PC-3 (cell line): ENCODE results near the gene LRBA. TPM values are rescaled to one million over a fixed set of nuclear protein-coding genes. Genes with fewer than 3 reads are reported as not detected.

Experiments
- ATAC-seq: fragments of 200-7000 bp; cut with Tn5 transposase; 2 replicates; pipeline ENCODE4 v1.9.1; 2020; ENCODE audit warnings: mild to moderate bottlenecking, moderate library complexity
- BruUV-seq: library from RNA; stranded (reverse); fragments of 400-500 nt; replicated peaks from 2 replicates; lab custom pipeline; 2021; lab: Mats Ljungman, UMichigan
- CTCF ChIA-PET: fragments of 300-600 bp; sonication (Branson Sonifier 250); formaldehyde crosslinking; loops from one replicate; lab custom pipeline; 2022; ENCODE audit warnings: antibody characterized with exemption; lab: Charles Lee
- POLR2A ChIA-PET: fragments of 300-600 bp; sonication (Branson Sonifier 250); formaldehyde crosslinking; loops from one replicate; lab custom pipeline; 2022; ENCODE audit warnings: antibody characterized with exemption; ENCODE audit not compliant: unreplicated experiment; lab: Charles Lee
- DNase-seq: peaks from one replicate; pipeline ENCODE4 v3.0.0-alpha.2; 2015
- H2AFZ ChIP-seq: fragments of 300-600 bp; sonication (generic); 2 replicates; pipeline ENCODE4 v1.6.0; 2016; ENCODE audit warnings: antibody characterized with exemption, low read length
- H3F3A ChIP-seq: fragments of 300-600 bp; sonication (generic); one replicate; pipeline ENCODE4 v1.6.0; 2017; ENCODE audit warnings: antibody characterized with exemption, low read length, control low read depth, mild to moderate bottlenecking; ENCODE audit not compliant: unreplicated experiment
- H3K27ac ChIP-seq: fragments of 300-600 bp; sonication (generic); 2 replicates; pipeline ENCODE4 v1.5.1; 2016; ENCODE audit warnings: mild to moderate bottlenecking, low read length
- H3K27me3 ChIP-seq: fragments of 300-600 bp; sonication (generic); 2 replicates; pipeline ENCODE4 v1.6.1; 2016; ENCODE audit warnings: low read length, mixed read lengths
- H3K36me3 ChIP-seq: fragments of 300-600 bp; sonication (generic); 2 replicates; pipeline ENCODE4 v1.6.1; 2016; ENCODE audit warnings: low read depth, mixed run types, low read length, mixed read lengths
- H3K4me1 ChIP-seq: fragments of 300-600 bp; sonication (generic); 2 replicates; pipeline ENCODE4 v1.5.1; 2016; ENCODE audit warnings: low read length; ENCODE audit not compliant: insufficient read depth
- H3K4me2 ChIP-seq: fragments of 300-600 bp; sonication (generic); 2 replicates; pipeline ENCODE4 v1.6.0; 2016; ENCODE audit warnings: low read length
- H3K4me3 ChIP-seq: fragments of 300-600 bp; sonication (generic); 2 replicates; pipeline ENCODE4 v1.5.1; 2016; ENCODE audit warnings: mild to moderate bottlenecking, low read length, mixed read lengths
- H3K79me2 ChIP-seq: fragments of 300-600 bp; sonication (generic); 2 replicates; pipeline ENCODE4 v1.6.1; 2017; ENCODE audit warnings: low read length, mixed read lengths
- H3K9ac ChIP-seq: fragments of 300-600 bp; sonication (generic); 2 replicates; pipeline ENCODE4 v1.6.0; 2016; ENCODE audit warnings: mild to moderate bottlenecking, low read length
- H3K9me2 ChIP-seq: fragments of 300-600 bp; sonication (generic); replicated peaks from 2 replicates; pipeline ENCODE4 v1.6.1; 2016; ENCODE audit warnings: mixed run types, low read length, mixed read lengths
- H3K9me3 ChIP-seq: fragments of 300-600 bp; sonication (generic); 2 replicates; pipeline ENCODE4 v1.6.1; 2016; ENCODE audit warnings: low read length, mixed read lengths
- H4K20me1 ChIP-seq: fragments of 300-600 bp; sonication (generic); 2 replicates; pipeline ENCODE4 v1.6.1; 2016; ENCODE audit warnings: low read length, mixed read lengths
- EZH2 ChIP-seq: fragments of 300-600 bp; sonication (generic); IDR thresholded peaks from one replicate; pipeline ENCODE4 v1.6.1; 2017; ENCODE audit warnings: antibody characterized with exemption, mild to moderate bottlenecking, low read length; ENCODE audit not compliant: unreplicated experiment
- EZH2phosphoT487 ChIP-seq: fragments of 300-600 bp; sonication (generic); IDR thresholded peaks from 2 replicates; pipeline ENCODE4 v1.6.1; 2018; ENCODE audit warnings: mild to moderate bottlenecking, antibody characterized with exemption, low read length, borderline replicate concordance
- intact Hi-C: fragments of 100-400 bp; cut with micrococcal nuclease; formaldehyde crosslinking; loops from 2 replicates; pipeline ENCODE4 v1.9.0; 2023
- total RNA-seq: library from RNA; depleted of rRNA; stranded (reverse); fragments of >200 nt; gene quantifications from 2 replicates; pipeline ENCODE4 v1.2.3, GENCODE V29; 2014
- TF ChIP-seq, protein P1 (sequence below): fragments of 300-600 bp; sonication (generic); conservative IDR thresholded peaks from 2 replicates; pipeline ENCODE4 v1.5.1; 2017; ENCODE audit warnings: antibody characterized with exemption, low read depth, mild to moderate bottlenecking, low read length

The LRBA gene
- total RNA-seq, 1 experiment from 2014 or later: 40.8 TPM

DNA sequence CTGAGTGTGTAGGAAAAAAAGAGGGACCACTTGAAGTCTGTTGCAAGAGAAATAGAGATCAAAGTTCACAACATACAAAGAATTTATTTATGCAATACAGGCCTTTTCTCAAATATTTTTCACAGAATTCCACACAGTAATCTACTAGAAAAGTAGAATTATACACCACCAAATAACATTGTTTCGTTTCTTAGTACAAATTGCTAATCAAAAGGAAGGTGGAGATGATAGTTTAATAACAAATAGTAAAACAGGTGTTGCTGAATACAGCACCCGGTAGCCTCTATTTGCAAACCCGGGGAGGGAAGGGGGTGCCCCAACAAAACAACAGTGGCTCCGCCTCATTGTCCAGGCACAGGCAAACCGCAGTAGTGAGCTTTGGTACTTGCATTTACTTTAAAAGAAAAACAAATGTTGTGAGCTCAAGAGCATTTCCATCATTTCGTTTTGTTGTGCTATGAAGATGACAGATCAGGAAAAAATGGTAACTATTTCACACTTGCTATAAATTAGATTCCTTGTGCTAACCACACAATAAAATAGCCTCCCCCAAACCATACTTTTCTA, 750.4 kb downstream of the LRBA start:
- CTCF ChIA-PET: no interaction called here
- no peaks in the 10 kb centered on the region for H3K9me2 ChIP-seq
- H3K27ac ChIP-seq: no peak overlapping the region
- BruUV-seq: TSS peak; percentile 44
- H3K4me3 ChIP-seq: no peak overlapping the region
- no peaks in the 10 kb centered on the region for H3F3A ChIP-seq
- no peaks in the 10 kb centered on the region for H3K9me3 ChIP-seq
- POLR2A ChIA-PET: no interaction called here
- no peak overlapping the region for H2AFZ ChIP-seq
- no peak overlapping the region for H3K4me2 ChIP-seq
- DNase-seq: no peak
- intact Hi-C loops: no loop called here
- H3K4me1 ChIP-seq: peaks cover 7% of the 10 kb centered on the region
- TF ChIP-seq, protein P1, sequence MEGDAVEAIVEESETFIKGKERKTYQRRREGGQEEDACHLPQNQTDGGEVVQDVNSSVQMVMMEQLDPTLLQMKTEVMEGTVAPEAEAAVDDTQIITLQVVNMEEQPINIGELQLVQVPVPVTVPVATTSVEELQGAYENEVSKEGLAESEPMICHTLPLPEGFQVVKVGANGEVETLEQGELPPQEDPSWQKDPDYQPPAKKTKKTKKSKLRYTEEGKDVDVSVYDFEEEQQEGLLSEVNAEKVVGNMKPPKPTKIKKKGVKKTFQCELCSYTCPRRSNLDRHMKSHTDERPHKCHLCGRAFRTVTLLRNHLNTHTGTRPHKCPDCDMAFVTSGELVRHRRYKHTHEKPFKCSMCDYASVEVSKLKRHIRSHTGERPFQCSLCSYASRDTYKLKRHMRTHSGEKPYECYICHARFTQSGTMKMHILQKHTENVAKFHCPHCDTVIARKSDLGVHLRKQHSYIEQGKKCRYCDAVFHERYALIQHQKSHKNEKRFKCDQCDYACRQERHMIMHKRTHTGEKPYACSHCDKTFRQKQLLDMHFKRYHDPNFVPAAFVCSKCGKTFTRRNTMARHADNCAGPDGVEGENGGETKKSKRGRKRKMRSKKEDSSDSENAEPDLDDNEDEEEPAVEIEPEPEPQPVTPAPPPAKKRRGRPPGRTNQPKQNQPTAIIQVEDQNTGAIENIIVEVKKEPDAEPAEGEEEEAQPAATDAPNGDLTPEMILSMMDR: no peak
- TF ChIP-seq EZH2phosphoT487: no peak
- no peak for TF ChIP-seq EZH2
- no peak overlapping the region for H3K9ac ChIP-seq
- no peaks in the 10 kb centered on the region for H3K27me3 ChIP-seq
- H3K36me3 ChIP-seq: no peaks in the 10 kb centered on the region
- H4K20me1 ChIP-seq: no peaks in the 10 kb centered on the region
- H3K79me2 ChIP-seq: no peaks in the 10 kb centered on the region
- no peak for ATAC-seq

DNA sequence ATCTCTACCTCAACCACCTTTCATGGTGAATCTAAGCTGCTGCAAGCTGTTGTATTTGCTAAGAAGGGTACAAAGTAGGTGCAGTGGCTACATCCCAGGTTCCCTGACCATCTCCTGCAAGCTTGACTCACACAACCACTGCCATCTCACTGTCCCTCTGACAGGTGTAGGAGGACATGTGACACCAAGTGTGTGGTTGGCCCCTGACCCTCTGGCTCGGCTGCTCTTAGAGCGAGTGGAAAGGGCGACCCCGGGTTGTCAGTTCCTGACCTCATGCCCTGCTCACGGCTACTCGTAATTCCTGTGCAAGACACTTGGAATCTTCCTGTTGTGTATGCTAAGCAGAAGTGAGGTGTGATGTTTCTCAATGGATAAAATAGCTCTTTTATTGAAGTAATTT, 752.5 kb downstream of the LRBA start:
- no peak overlapping the region for H3K9ac ChIP-seq
- BruUV-seq: no TSS peak
- intact Hi-C loops: no loop called here
- POLR2A ChIA-PET: no interaction called here
- CTCF ChIA-PET: no interaction called here
- H3K9me3 ChIP-seq: no peaks in the 10 kb centered on the region
- H2AFZ ChIP-seq: no peak overlapping the region
- H3F3A ChIP-seq: no peaks in the 10 kb centered on the region
- no peaks in the 10 kb centered on the region for H3K36me3 ChIP-seq
- no peak for DNase-seq
- H3K4me1 ChIP-seq: no peaks in the 10 kb centered on the region
- H3K27ac ChIP-seq: no peak overlapping the region
- no peak overlapping the region for H3K4me3 ChIP-seq
- no peaks in the 10 kb centered on the region for H3K27me3 ChIP-seq
- no peak overlapping the region for H3K4me2 ChIP-seq
- ATAC-seq: no peak
- no peaks in the 10 kb centered on the region for H4K20me1 ChIP-seq
- TF ChIP-seq EZH2 (no peak), EZH2phosphoT487 (no peak)
- TF ChIP-seq, protein P1: no peak
- no peaks in the 10 kb centered on the region for H3K79me2 ChIP-seq
- H3K9me2 ChIP-seq: no peaks in the 10 kb centered on the region

DNA sequence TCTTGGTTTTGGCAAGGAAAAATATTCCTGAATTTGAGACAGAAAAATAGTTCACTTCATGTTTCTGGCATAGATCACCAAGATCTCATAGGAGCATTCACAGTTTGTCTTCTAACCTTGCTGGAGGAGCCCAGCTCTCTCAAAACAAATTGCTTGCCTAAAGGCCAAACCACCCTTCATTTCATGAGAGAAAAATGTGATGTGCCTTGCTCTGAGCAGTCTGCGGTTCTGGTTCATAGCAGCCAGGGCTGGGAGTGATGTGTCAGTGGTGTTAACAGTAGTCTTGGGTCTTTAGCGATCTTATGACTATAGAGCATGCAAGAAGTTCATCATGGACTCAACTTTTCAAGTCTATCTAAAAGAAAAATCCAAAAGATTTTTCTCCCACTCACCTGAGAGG, 753.5 kb downstream of the LRBA start:
- intact Hi-C loops: no loop called here
- no peak overlapping the region for H3K4me3 ChIP-seq
- no peaks in the 10 kb centered on the region for H3K36me3 ChIP-seq
- CTCF ChIA-PET: no interaction called here
- ATAC-seq (no peak), DNase-seq (no peak)
- H2AFZ ChIP-seq: no peak overlapping the region
- no peaks in the 10 kb centered on the region for H3K27me3 ChIP-seq
- H3K9me2 ChIP-seq: no peaks in the 10 kb centered on the region
- H3K4me1 ChIP-seq: no peaks in the 10 kb centered on the region
- H3K9me3 ChIP-seq: no peaks in the 10 kb centered on the region
- H4K20me1 ChIP-seq: no peaks in the 10 kb centered on the region
- no peak for TF ChIP-seq EZH2phosphoT487
- H3K79me2 ChIP-seq: no peaks in the 10 kb centered on the region
- BruUV-seq: no TSS peak
- no peak overlapping the region for H3K4me2 ChIP-seq
- no peak overlapping the region for H3K27ac ChIP-seq
- H3F3A ChIP-seq: no peaks in the 10 kb centered on the region
- no peak overlapping the region for H3K9ac ChIP-seq
- POLR2A ChIA-PET: no interaction called here
